ENCODE results near the gene DSC3. TPM values are rescaled to one million over a fixed set of nuclear protein-coding genes. Genes with fewer than 3 reads are reported as not detected.

DSC3 gene
- total and polyA plus RNA-seq, 9 of the 15 experiments (the other 6 are each of a cell fraction or from before 2014, with no cell fraction given): 0.01 to 0.40 (median 0.07) TPM

- H3K9ac ChIP-seq (ENCODE audit: insufficient read depth in 1 of 2, low read depth in 2 of 2, low read length in 2 of 2): no peak overlapping the region
- H3K9me1 ChIP-seq (ENCODE audit: control insufficient read depth, insufficient read depth, low read length): no peaks in the 10 kb centered on the region
- peaks cover 0 to 18% of the 10 kb centered on the region in 2 experiments; a peak in 1 of 5 replicates for H3K4me1 ChIP-seq (replicated peaks in 1 of 2; ENCODE audit: control insufficient read depth in 2 of 2, insufficient read depth in 2 of 2, low read length in 2 of 2)
- H3K4me2 ChIP-seq (ENCODE audit: insufficient read depth, low read length): no peak overlapping the region
- H4K20me1 ChIP-seq (replicated peaks; ENCODE audit: control insufficient read depth, insufficient read depth, low read length): no peaks in the 10 kb centered on the region
- FAIRE-seq (no peak), ATAC-seq (no peak), DNase-seq (ENCODE audit: extremely low read depth in 1 of 4, low spot score in 3 of 4) (no peak)
- WGBS (ENCODE audit: insufficient coverage, low coverage, missing lambda C conversion rate): 59% methylated on average over 16 of the region's 17 CpGs
- no peak overlapping the region for H3K27ac ChIP-seq (ENCODE audit: extremely low read depth, low read depth, low read length)
- intact Hi-C loops (cut with micrococcal nuclease) (no loop called here), in situ Hi-C loops (cut with MboI) (no loop called here)
- no peak overlapping the region for H3K4me3 ChIP-seq
- no peaks in the 10 kb centered on the region for H3K79me2 ChIP-seq (ENCODE audit: control insufficient read depth, insufficient read depth, low read length)
- H3K9me3 ChIP-seq (replicated peaks; ENCODE audit: control insufficient read depth, insufficient read depth, low read depth, low read length): no peaks in the 10 kb centered on the region
- H3K27me3 ChIP-seq (ENCODE audit: control insufficient read depth in 2 of 2, insufficient read depth in 2 of 2, low read length in 2 of 2): peaks cover 0 to 23% of the 10 kb centered on the region in 2 experiments; a peak in 2 of 5 replicates
- no peaks in the 10 kb centered on the region for H3K36me3 ChIP-seq (ENCODE audit: control insufficient read depth, insufficient read depth, low read length)
- no peak overlapping the region for H2AFZ ChIP-seq (ENCODE audit: low read depth, low read length)
- ChIA-PET CTCF (ENCODE audit: low intra/inter-chr PET ratio) (no interaction called here), POLR2A (interaction anchor here (0.7 kb wide), 1 partner anchor 515 kb away, joined by 3 read pairs; no protein-coding TSS in a partner anchor)
- BruUV-seq (replicated peaks): no TSS peak
- TF ChIP-seq HMG20B (CRISPR knock-in tag; IDR thresholded peaks at IDR 0.05): no peak
- no peak for TF ChIP-seq NR2C2 (CRISPR knock-in tag; IDR thresholded peaks at IDR 0.05)
- TF ChIP-seq NR2C2 (tag; IDR thresholded peaks at IDR 0.05): no peak
- no peak for TF ChIP-seq GATAD2B (IDR thresholded peaks at IDR 0.05; ENCODE audit: borderline replicate concordance)
- TF ChIP-seq RBM34 (IDR thresholded peaks at IDR 0.05; ENCODE audit: borderline replicate concordance, insufficient read depth, low read length): no peak
- TF ChIP-seq SNRNP70 (optimal IDR thresholded peaks at IDR 0.05; ENCODE audit: low read depth, low read length): no peak
- no peak for TF ChIP-seq ZNF586 (CRISPR knock-in tag; conservative IDR thresholded peaks at IDR 0.05)
- no peak for TF ChIP-seq GATA2 (CRISPR knock-in tag; IDR thresholded peaks at IDR 0.05)
- no peak for TF ChIP-seq ZNF318 (IDR thresholded peaks at IDR 0.05; ENCODE audit: borderline replicate concordance in 1 of 2, low read depth in 1 of 2)
- TF ChIP-seq FOXP1 (CRISPR knock-in tag; IDR thresholded peaks at IDR 0.05): no peak
Observed at GRCh38 chr18:31042084-31042405, 497 bp downstream of the DSC3 start.
